ENCODE results near the gene SPX.

DNA sequence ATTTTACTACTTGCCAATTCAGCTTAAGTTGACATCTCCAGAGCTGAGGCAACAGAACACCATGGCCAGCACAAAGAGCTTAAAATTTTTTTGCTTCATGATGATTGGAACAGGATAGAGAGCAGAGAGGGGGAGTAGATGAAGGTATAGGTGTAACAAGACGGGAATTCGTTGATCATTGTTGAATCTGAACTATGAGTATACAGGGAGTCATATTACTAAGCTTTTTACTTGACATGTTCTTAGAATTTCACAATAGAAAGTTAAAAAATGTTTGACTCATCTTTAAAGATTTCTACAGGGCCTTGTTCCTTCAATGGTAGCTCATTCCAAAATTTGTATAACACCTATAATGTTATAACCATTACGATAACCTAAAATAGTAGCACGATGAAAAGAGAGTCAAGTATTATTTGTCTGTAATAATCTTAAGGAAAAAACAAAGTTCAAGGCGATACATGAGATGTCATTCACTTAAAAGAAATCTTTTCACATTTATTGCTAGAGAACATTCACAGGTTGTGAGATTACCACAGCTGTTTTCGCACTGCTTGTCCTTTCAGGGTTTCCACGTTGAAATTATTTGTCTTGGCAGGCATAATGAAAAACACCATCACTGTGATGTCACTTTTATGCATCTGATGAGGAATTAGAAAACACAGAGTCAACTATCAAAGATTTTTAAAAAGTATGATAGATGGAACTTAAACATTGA, 33.9 kb downstream of the SPX start:
- no peak for TF ChIP-seq CTCF (IDR thresholded peaks at IDR 0.05; ENCODE audit: control extremely low read depth in 1 of 3, insufficient read depth in 1 of 3, low read depth in 1 of 3, low read length in 3 of 3)
- no peak for TF ChIP-seq NANOG (IDR thresholded peaks at IDR 0.05; ENCODE audit: insufficient read depth, low read depth, low read length, poor library complexity, severe bottlenecking)
- TF ChIP-seq FOSL1 (IDR thresholded peaks at IDR 0.05; ENCODE audit: insufficient read depth, low read depth, low read length): no peak
- TF ChIP-seq YY1 (IDR thresholded peaks at IDR 0.05; ENCODE audit: low read depth, low read length): no peak
- no peak for TF ChIP-seq POLR2A (IDR thresholded peaks at IDR 0.05; ENCODE audit: control extremely low read depth in 1 of 2, low read depth in 2 of 2, low read length in 2 of 2)
- no peak for TF ChIP-seq KDM5A (IDR thresholded peaks at IDR 0.05; ENCODE audit: low read length)
- TF ChIP-seq BACH1 (IDR thresholded peaks at IDR 0.05; ENCODE audit: low read length): no peak
- no peak for TF ChIP-seq RXRA (IDR thresholded peaks at IDR 0.05; ENCODE audit: insufficient read depth, low read depth, low read length)
- TF ChIP-seq EZH2 (IDR thresholded peaks at IDR 0.05; ENCODE audit: low read depth, low read length, severe bottlenecking): no peak
- no peak for TF ChIP-seq CHD1 (IDR thresholded peaks at IDR 0.05; ENCODE audit: low read depth, low read length)
- TF ChIP-seq ZNF274 (IDR thresholded peaks at IDR 0.05; ENCODE audit: borderline replicate concordance, extremely low read depth, low read length): no peak
- TF ChIP-seq EP300 (IDR thresholded peaks at IDR 0.05; ENCODE audit: borderline replicate concordance in 1 of 2, low read depth in 2 of 2, low read length in 2 of 2): no peak
- TF ChIP-seq GTF2F1 (IDR thresholded peaks at IDR 0.05; ENCODE audit: borderline replicate concordance, low read depth, low read length): no peak
- TF ChIP-seq KDM1A (IDR thresholded peaks at IDR 0.05; ENCODE audit: borderline replicate concordance, low read length): no peak

Measured in H1 (cell line).